ENCODE results near the gene RAMP3.

Gene RAMP3

GRCh38 chr7:45230083-45230482, 72.5 kb downstream of the RAMP3 start:
- no peak for TF ChIP-seq SIN3A (IDR thresholded peaks at IDR 0.05; ENCODE audit: borderline replicate concordance, insufficient read depth, low read length)
- TF ChIP-seq, protein P1, sequence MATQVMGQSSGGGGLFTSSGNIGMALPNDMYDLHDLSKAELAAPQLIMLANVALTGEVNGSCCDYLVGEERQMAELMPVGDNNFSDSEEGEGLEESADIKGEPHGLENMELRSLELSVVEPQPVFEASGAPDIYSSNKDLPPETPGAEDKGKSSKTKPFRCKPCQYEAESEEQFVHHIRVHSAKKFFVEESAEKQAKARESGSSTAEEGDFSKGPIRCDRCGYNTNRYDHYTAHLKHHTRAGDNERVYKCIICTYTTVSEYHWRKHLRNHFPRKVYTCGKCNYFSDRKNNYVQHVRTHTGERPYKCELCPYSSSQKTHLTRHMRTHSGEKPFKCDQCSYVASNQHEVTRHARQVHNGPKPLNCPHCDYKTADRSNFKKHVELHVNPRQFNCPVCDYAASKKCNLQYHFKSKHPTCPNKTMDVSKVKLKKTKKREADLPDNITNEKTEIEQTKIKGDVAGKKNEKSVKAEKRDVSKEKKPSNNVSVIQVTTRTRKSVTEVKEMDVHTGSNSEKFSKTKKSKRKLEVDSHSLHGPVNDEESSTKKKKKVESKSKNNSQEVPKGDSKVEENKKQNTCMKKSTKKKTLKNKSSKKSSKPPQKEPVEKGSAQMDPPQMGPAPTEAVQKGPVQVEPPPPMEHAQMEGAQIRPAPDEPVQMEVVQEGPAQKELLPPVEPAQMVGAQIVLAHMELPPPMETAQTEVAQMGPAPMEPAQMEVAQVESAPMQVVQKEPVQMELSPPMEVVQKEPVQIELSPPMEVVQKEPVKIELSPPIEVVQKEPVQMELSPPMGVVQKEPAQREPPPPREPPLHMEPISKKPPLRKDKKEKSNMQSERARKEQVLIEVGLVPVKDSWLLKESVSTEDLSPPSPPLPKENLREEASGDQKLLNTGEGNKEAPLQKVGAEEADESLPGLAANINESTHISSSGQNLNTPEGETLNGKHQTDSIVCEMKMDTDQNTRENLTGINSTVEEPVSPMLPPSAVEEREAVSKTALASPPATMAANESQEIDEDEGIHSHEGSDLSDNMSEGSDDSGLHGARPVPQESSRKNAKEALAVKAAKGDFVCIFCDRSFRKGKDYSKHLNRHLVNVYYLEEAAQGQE (IDR thresholded peaks at IDR 0.05; ENCODE audit: insufficient read depth in 1 of 2, low read depth in 2 of 2, low read length in 2 of 2): no peak

DNA sequence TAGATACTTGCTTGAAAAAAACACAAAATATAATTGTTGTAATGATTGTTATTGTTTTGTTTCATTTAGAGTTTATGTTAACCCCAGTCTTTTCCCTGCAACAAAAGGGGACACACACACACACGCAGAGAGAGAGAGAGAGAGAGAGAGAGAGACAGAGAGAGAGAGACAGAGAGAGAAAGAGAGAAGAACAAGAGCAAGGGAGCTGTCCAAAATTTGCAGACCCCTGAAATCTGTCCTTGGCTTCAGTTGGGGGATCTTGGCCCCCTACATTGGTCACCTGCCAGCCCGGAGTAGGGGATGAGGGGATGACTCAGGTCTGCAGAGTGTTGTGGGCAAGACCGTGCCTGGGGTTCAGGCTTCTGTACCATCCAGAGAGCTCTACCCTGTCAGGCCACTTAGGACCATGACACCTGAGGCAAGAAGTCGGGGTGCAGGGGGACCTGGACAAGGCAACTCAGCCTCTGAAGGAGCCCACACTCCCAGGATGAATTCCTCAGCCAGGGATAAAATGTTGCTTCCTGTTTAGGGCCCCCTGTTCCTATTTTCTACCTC, 73.1 kb downstream of the RAMP3 start:
- TF ChIP-seq, protein P1 (IDR thresholded peaks at IDR 0.05; ENCODE audit: insufficient read depth in 1 of 2, low read depth in 2 of 2, low read length in 2 of 2): peak in 1 of 2 experiments; percentile 68; a peak in 2 of 4 replicates
- TF ChIP-seq FOXP2 (optimal IDR thresholded peaks at IDR 0.05; ENCODE audit: borderline replicate concordance, extremely low read depth, extremely low read length, insufficient read depth): no peak

DNA sequence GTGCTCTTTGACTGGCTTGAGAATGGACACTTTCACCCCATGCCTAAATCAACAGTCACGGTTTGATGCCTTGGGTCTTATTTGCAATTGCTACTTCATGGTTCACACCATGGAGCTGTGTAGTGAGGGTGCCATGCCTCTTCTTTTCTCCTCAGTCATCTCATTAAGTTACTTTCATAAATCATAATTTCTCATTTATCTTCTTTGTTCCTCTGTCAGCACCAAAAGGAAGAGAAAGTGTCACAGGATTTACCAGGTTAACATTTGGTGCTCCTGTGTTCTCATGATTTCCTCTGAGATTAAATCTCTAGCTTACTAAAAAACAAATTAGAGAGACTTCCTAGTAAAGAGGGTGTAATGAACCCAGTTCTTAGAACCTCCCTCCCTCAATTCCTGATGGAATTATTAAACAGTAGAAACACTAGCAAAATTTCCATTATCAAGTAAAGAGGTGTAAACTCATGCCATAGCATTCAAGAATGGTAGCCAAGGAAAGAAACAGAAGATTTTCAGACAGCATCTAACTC, 75.7 kb downstream of the RAMP3 start:
- no peak for TF ChIP-seq FOXP2 (optimal IDR thresholded peaks at IDR 0.05; ENCODE audit: borderline replicate concordance, extremely low read depth, extremely low read length, insufficient read depth)

Measured in PFSK-1 (cell line).